GM18505 (cell line): ENCODE measurements around the gene ACLY.

Source experiments
- ATAC-seq: cut with Tn5 transposase; IDR thresholded peaks from one replicate; pipeline ENCODE4 v1.9.1; 2021; ENCODE audit not compliant: unreplicated experiment
- POLR2A ChIP-seq: IDR thresholded peaks from 4 replicates; pipeline ENCODE4 v1.6.1; 2011; ENCODE audit warnings: borderline replicate concordance; ENCODE audit not compliant: insufficient read depth, insufficient read length; ENCODE audit errors: extremely low read depth

The ACLY gene

GRCh38 chr17:41912925-41913324, 5.8 kb downstream of the ACLY start:
- no peak for TF ChIP-seq POLR2A
- ATAC-seq: no peak

GRCh38 chr17:41910701-41911391, 7.9 kb downstream of the ACLY start:
- TF ChIP-seq POLR2A: no peak
- ATAC-seq: no peak

- ATAC-seq: no peak
- TF ChIP-seq POLR2A: no peak
These were observed 9.7 kb downstream of the ACLY start for GRCh38 chr17:41909088-41909487.

- TF ChIP-seq POLR2A: no peak
- no peak for ATAC-seq
These were observed 10.9 kb downstream of the ACLY start for GRCh38 chr17:41907633-41908539.

GRCh38 chr17:41907185-41907556, 11.6 kb downstream of the ACLY start:
- ATAC-seq: no peak
- TF ChIP-seq POLR2A: no peak

GRCh38 chr17:41906465-41907184, 12.1 kb downstream of the ACLY start:
- no peak for ATAC-seq
- no peak for TF ChIP-seq POLR2A

- no peak for TF ChIP-seq POLR2A
These were observed 13.6 kb downstream of the ACLY start for GRCh38 chr17:41905172-41905571.

GRCh38 chr17:41904242-41904841, 14.4 kb downstream of the ACLY start:
- no peak for ATAC-seq
- TF ChIP-seq POLR2A: no peak

More at GRCh38 chr17:41905172-41905571, 13.6 kb downstream of the ACLY start:
- no peak for ATAC-seq

- TF ChIP-seq POLR2A: no peak
- ATAC-seq: no peak
These were observed 17.1 kb downstream of the ACLY start for GRCh38 chr17:41901646-41902045.

GRCh38 chr17:41896726-41897125, 22.0 kb downstream of the ACLY start:
- no peak for TF ChIP-seq POLR2A
- no peak for ATAC-seq

- no peak for TF ChIP-seq POLR2A
- no peak for ATAC-seq
These were observed 23.1 kb downstream of the ACLY start for GRCh38 chr17:41895617-41896016.

GRCh38 chr17:41894791-41895331, 23.9 kb downstream of the ACLY start:
- TF ChIP-seq POLR2A: no peak
- ATAC-seq: no peak

GRCh38 chr17:41893384-41893783, 25.4 kb downstream of the ACLY start:
- ATAC-seq: no peak
- TF ChIP-seq POLR2A: no peak
